ENCODE results near the gene PUSL1. TPM values are rescaled to one million over a fixed set of nuclear protein-coding genes. Genes with fewer than 3 reads are reported as not detected.
A peak's percentile ranks its signal among the peaks of the same experiment; 100 is the strongest.

The PUSL1 gene
- total RNA-seq, 1 donor from 2014 or later = 28.3 TPM

- intact Hi-C loops (cut with DNase I) = loop anchor here (2.0 kb wide), 2 partner anchors 39 to 59 kb away; partner anchors contain the start of genes MRPL20 and PUSL1
- TF ChIP-seq CTCF (IDR thresholded peaks at IDR 0.05) = no peak
- Histone ChIP-seq H3K27ac (peak overlapping the region; percentile 6 to 15), H3K27me3 (no peaks in the 10 kb centered on the region), H3K9me3 (no peaks in the 10 kb centered on the region), H3K4me1 (peaks cover 7 to 44% of the 10 kb centered on the region in 2 donors), H3K4me3 (peak overlapping the region; percentile 91 to 93), H3K36me3 (no peaks in the 10 kb centered on the region)
- no peak for DNase-seq (ENCODE audit: low spot score in 2 of 2)
These were observed 39.4 kb downstream of the PUSL1 start for GRCh38 chr1:1347663-1348419.

DNA sequence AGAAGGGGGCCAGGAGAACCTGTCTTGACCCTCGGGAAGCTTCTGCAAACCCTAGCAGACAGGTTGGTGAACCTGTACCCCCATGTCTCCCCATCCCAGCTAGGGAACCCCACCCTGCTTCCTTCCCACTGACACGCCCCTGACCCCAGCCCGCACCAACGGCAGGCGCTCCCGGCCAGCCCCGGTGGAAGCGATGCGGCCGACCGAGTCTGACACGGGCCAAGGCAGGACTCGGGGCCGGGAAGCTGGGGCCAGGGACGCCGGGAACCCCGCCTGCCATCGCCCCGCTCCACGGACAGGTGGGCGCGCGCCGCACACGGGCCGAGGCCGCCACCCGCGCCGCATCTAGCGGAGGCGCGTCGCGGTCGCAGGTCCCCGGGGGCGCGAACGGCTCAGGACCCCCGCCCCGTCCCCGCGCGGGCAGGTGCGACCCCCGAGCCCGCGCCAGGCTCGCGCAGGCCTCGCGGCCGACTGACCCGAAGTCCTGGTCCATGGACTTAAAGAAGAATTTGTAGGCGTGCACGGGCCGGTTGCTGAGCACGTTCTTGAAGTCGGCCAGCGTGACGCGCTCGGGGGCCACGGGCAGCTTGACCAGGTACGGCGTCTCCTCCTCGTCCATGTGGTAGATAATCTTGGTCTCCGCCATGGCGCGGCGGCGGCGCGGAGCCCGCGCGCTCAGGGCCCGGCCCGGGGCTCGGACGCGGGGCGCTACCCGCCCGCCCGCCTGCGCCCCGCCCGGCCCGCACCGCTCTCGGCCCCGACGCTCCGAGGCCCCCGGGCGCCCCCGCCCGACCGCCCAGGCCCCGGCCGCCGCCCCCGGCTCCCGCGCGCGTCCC lies 40.2 kb downstream of the PUSL1 start:
- Histone ChIP-seq H3K36me3 (peaks cover 2 to 7% of the 10 kb centered on the region in 2 donors), H3K4me1 (peaks cover 7 to 48% of the 10 kb centered on the region in 2 donors), H3K9me3 (no peaks in the 10 kb centered on the region), H3K27ac (peak overlapping the region; percentile 15 to 17), H3K27me3 (no peaks in the 10 kb centered on the region), H3K4me3 (peak overlapping the region; percentile 91 to 93)
- TF ChIP-seq CTCF (IDR thresholded peaks at IDR 0.05) = no peak
- intact Hi-C loops (cut with DNase I) = loop anchor here (1.0 to 2.0 kb wide), 4 partner anchors 24 to 58 kb away; partner anchors contain the start of genes AURKAIP1, CPTP, INTS11 and MRPL20
- no peak for DNase-seq (ENCODE audit: low spot score in 2 of 2)

DNA sequence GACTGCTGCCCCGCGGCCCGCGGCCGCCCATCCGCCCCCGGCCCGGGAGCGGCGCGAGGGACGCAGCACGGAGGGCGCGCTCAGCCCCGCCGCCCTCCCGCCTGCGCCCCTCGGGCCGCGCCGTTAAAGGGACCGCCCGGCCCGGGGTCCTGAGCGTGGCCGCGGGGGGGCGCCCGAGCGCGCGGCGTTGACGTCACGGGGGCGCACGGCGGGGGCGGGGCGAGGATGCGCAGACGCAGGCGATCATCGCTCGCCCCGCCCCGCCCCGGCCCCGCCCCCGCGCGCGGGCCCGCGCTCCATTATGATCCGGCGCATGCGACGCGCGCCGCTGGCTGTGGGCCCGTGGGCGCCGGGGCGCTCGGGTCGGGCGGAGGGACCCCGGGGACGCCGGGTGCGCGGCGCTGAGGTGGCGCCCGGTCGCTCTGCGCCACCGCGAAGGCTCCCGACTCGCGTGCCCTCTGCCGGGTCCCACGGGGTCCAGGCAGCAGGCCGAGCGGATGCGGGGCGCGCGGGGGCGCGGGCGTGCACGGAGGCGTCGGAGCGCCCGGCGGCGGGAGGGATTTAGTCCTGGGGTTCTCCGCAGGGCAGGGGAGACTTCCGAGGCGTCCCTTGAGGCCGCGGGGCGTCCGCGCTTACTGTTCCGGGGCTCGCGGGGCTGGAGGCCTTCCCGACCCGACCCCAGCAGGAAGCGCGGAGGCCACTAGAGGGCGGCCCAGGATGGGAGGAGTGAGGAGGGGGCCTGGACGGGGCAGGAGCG lies 41.0 kb downstream of the PUSL1 start, which contains the start of gene DVL1:
TSS of gene DVL1 (minus strand) at position 163 of the 757 bp plus-strand sequence. CDS start 353 bp downstream, outside the sequence.
- peak in 1 of 2 donors; percentile 83 for DNase-seq (ENCODE audit: low spot score in 2 of 2)
- peak; percentile 52 to 75 (median 68) for TF ChIP-seq CTCF (IDR thresholded peaks at IDR 0.05)
- Histone ChIP-seq H3K36me3 (peaks cover 10 to 15% of the 10 kb centered on the region in 2 donors), H3K4me1 (peaks cover 7 to 54% of the 10 kb centered on the region in 2 donors), H3K4me3 (peak within 1 kb of the TSS; percentile 91 to 93), H3K9me3 (no peaks in the 10 kb centered on the region), H3K27ac (peak within 1 kb of the TSS; percentile 69 to 79), H3K27me3 (no peaks in the 10 kb centered on the region)
- intact Hi-C loops (cut with DNase I) = loop anchor here (1.0 to 2.0 kb wide), 4 partner anchors 25 to 57 kb away; partner anchors contain the start of genes AURKAIP1, CPTP, INTS11 and MRPL20

GRCh38 chr1:1351511-1352427 lies 43.4 kb downstream of the PUSL1 start:
- TF ChIP-seq CTCF (IDR thresholded peaks at IDR 0.05) = no peak
- Histone ChIP-seq H3K4me1 (peaks cover 18 to 62% of the 10 kb centered on the region in 2 donors), H3K36me3 (peaks cover 14 to 19% of the 10 kb centered on the region in 2 donors), H3K9me3 (no peaks in the 10 kb centered on the region), H3K4me3 (peak overlapping the region in 1 of 2 donors; percentile 23), H3K27me3 (no peaks in the 10 kb centered on the region), H3K27ac (peak overlapping the region; percentile 54 to 69)
- no peak for DNase-seq (ENCODE audit: low spot score in 2 of 2)
- intact Hi-C loops (cut with DNase I) = no loop called here

Measured in ascending aorta (tissue), 2 donors.